GM21825 (cell line): Measurements from ENCODE around the gene SMIM45.

Experiments
- ATAC-seq: cut with Tn5 transposase; IDR thresholded peaks from one replicate; pipeline ENCODE4 v1.9.1; 2021; ENCODE audit warnings: mild to moderate bottlenecking, moderate library complexity; ENCODE audit not compliant: unreplicated experiment

The SMIM45 gene

DNA sequence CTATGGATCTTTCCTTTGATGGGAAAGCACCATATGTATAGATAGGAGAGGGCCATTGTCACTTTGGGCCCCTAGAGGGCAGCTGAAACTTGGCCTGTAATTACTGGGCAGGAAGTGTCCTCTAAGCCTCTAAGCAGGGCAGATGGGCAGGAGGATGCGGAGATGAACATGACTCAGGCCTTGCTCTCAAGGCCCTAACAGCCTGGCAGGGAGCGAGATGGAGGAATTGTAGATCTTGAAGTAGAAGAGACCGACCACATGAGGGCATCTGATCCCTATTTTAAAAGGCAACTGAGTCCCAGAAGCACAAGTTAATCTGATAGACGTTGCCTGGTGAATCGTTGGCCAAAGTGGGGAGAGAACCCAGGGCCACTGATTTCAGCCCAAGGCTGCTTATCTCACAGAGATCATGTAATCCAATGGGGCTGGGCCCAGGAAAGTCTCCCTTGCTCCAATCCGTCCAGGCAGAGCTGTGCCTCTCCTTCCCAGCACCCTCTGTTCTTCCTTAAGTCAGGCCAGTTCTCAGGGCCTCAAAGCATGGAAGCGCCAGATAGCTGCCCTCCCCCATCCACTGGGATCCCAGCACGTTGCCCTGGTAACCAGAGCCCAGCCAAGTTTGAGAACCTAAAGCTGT, 14.8 kb downstream of the SMIM45 start:
- ATAC-seq = no peak

DNA sequence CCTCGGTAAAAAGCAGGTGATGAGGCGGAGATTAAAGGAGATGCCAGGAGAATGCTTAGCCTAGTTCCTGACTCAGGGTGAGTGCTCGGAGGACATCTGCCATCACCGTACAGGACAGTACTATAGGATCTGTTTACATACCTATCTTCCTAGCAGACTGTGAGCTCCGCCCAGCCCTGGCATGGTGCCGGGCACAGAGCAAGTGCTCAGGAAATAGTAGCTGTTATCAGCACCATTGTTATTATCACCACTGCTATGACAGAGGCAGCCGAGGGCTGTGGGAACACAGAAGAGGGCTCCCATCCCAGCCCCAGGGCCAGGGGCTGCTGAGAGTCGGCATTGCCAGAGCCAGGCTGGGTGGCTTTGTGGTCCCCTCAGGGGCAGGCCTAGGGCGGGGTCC, 16.7 kb downstream of the SMIM45 start:
- no peak for ATAC-seq

DNA sequence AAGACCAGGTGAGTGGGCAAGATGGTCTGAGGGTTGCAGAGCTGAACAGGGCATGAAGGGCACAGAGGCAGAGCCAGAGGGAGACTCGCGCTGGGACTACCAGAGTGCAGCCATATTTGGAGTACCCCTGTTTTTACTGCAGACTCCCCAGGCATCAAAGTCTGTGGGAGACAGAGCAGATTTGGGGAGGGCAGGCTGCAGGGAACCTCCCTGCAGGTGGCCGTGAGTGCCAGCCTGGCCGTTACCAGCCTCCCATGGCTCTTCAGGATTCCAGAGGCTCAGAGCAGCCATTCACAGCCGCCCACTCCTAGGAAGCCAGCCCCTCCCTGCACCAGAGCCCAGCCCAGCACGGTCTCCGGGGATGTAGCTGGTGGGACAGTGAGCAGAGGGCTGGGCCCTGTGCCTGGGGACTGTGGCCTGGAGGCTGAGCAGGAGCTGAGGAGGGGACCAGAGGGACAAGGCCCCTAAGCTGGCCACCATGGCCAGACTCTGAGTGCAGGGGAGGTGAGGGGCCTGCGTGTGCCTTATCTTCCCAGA, 17.2 kb downstream of the SMIM45 start, which contains the start of gene SEPTIN3:
Gene SEPTIN3 (plus strand): TSS at position 334 of the 537 bp plus-strand sequence. CDS start 2,050 bp downstream, outside the sequence.
- no peak for ATAC-seq

DNA sequence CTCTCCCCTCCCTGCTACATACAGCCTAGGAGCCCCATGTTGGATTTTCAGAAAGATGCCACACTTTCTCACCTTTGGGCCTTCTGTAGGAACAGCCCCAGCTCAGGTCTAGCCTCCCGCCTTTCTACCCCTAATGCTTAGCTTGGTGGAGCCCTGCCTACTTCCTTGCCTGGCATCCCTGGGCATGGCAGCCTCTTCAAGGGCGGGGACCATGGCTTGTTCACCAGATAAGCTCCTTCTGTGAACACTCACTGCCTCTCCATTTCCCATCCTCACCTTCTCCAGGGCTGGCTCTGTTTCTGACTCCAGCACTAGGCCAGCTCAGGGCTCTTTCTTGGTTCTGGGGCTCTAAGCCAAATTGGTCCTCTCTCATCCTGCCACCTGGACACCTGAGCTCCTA, 18.7 kb downstream of the SMIM45 start:
- ATAC-seq = no peak

DNA sequence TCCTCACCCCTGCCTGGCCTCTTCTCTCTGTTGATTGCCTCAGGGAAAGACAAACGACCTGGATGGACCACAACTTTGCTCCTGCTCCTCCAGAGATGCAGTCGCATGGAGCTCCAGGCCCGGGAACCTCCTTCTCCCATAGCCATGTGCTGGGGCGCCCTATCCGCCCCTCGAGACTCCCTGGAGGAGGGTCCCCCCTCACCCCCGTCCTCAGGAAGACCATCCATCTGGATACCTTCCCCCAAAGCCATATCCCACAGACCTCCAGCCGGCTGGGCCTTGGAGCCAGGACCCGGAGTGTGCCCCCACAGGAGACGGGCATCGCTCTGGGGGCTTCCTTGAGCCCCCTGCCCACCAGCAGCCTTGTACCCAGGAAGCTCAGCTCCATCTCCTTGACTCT, 19.5 kb downstream of the SMIM45 start:
- ATAC-seq = no peak

DNA sequence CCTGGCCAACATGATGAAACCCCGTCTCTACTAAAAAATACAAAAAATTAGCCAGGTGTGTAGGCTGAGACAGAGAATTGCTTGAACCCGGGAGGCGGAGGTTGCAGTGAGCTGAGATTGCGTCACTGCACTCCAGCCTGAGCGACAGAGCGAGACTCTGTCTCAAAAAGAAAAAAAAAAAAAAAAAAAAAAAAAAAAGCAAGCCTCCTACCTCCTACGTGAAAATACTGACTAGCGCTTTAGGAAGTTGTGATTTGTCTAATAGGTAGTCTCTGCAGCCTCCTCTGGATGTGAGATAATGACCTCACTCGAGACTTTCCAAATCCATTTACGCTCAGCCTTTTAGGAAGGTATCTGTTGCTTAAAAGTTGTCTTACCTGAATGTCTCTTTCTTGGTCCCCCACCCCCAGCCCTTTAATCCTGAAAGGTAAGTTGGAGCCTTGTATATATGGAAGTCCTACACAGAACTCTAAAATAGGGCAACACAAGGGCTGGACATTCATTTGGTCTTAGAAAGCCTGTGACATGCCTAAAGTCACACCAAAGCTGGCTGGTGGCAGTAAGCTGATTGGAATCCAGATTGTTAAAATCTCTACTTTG, 22.8 kb downstream of the SMIM45 start:
- no peak for ATAC-seq

DNA sequence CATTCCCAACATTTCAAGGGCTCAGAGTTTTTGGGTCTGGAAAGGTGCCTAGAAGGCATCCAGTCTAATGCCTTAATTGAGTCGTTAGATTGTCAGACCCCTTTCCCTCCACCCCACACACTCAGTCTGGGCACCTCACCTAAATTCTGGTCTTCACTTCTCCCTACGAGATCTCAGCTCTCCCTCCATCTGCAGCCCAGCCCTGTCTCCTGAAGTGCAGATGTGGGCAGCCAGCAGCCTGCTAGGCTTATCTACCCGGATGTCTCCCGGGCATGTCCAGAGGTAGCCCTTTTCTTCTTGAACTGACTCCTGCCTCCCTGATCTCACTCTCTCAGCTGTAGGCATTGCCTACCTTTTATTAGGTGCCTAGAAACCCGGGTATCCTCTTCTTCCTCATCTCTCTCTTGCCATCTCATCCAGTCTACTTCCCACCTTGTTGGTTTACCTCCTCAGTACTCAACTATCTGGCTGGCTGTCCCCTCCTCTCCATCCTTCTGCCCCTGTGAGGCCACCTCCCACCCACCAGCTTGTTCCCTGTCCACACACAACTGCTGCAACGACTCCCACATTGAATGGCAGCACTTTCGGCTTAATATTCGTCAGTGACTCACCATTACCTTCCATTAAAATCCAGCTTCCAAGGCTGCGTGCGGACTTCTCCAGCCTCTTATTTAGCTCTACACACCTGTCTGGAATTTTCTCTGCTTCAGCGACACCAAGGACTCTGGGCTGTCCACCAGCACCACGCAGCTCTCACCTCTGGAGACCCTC, 23.5 kb downstream of the SMIM45 start:
- ATAC-seq = no peak

DNA sequence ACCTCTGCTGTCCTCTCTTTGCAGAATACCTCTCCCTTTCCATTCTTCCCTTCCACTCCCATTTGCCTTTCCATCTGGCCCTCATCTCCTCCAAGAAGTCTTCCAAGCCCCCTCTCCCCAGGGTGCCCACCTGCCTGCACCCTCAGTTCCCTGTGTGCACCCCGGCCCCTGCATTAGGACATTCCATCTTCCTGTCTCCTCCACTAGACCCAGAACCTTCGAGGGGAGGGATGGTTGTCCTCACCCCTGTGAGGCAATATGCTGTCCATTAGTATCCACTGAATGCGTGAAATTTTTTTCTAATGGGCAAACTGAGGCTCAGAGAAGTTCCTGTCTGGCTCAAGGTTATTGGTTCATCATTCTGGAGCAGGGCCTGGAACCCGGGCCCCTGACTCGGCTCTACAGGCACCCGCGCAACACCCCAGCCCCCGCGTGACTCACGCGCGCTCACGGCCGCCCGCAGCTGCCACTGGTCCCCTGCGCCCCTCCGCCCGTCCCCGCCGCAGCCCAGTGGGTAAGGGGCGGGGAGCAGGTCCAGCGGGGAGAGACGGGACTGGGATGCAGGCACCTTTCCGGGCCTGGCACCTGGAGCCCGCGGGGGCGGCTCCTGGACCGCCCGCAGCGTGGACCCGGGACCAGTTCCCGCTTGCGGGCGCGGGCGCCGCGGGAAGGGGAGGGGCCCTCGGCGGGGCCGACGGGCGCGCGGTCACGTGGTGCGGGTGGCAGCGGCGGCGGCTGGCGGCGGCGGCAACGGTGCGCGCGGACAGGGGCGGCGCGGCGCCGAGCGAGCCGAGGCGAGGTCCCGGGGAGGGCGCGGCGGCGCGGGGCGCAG, 24.3 kb downstream of the SMIM45 start:
- no peak for ATAC-seq

DNA sequence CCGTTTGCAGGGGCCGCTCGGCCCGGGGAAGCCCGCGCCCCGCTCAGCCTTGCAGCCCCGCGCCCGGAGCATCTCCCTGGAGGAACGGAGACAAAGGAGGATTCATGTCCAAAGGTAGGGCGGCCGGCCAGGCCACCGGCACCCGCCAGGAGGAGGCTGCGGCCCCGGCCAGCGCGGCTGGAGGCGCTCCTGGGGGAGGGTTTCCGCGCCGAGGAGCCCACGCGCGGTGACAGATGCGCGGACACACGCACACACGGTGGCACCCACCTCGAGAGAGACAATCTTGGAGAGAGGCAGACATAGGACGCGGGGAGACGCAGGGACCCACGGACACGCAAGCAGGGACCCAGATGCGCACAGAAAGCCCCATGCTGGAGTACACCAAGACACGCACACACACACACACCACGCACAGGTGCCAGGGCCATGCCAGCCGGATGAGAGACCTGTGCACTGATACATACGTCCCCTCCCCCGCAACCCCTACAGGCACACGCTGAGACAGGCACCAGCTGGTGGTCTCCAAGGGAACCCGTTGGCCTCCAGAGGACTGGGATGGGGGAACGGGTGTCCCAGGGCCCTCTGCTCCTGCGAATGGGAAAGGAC, 25.1 kb downstream of the SMIM45 start:
- no peak for ATAC-seq

DNA sequence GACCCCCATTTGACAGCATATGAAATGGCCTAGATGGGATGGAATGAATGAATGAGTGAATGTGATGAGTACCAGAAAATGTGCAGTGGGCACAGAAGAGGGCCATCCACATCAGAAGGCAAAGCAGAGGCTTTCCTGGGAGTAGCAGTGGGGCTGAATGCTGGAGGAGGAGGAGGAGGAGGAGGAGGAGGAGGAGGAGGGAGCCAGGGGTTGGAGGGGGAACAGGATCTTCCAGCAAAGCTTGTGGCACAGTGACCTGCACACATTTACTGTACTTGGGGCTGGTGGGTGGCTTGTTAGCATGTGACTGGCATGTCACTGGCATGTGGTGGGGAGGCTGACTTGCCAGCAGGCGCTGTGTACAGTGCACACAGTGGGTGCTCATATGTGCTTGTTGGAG, 26.8 kb downstream of the SMIM45 start:
- ATAC-seq = no peak

DNA sequence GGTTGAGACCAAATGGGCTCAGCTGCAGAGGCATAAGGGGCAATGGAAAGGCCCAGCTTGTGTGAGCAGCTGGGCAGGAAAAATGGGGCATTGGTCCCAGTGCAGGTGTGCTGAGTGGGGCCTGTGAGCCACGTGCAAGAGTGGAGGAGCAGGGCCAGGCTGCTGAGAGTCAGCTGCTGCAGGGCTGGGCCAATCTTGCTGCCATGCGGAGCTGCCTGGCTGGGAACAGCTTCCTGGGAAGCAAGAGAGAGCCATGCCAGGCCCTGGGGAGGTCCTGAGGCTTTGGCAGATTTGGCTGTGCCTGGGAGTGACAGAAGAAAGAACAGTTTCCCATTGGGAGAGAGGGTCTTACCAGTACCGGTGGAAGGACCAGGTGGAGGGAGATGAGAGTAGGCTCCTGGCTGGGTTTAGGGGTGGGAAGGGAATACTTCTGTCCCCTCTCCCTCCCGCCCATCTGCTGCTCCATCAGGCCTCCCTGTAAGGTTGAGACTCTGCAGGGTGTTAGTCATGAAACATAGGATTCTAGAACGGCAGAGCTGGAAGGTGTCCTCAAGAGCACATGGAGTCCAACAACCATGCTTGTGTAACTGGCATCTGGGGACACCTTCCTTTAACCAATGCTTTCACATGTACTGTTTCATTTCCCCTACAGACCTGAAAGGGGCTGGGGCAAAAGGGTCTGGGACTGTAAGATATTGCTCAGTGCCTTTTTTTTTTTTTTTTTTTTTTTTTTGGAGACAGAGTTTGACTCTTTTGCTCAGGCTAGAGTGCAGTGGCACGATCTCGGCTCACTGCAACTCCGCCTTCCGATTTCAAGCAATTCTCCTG, 27.7 kb downstream of the SMIM45 start:
- no peak for ATAC-seq

DNA sequence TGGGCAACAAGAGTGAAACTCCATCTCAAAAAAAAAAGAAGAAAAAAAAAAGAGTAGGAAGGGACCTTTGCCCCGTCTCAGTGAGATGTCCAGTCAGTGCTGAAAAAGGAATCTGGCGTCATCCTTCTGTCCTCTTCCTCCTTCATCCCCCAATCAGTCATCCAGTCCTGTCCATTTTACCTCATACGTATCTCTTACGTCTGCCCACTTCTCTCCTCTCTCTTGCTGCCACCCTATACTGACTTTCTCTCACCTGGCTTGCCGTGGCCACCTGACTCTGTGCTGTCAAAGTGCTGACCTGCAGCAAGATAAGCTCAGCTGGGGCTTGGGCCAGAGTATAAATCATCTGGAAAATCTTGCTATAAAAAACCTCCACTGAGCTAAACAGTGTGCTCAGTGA, 30.9 kb downstream of the SMIM45 start:
- no peak for ATAC-seq

DNA sequence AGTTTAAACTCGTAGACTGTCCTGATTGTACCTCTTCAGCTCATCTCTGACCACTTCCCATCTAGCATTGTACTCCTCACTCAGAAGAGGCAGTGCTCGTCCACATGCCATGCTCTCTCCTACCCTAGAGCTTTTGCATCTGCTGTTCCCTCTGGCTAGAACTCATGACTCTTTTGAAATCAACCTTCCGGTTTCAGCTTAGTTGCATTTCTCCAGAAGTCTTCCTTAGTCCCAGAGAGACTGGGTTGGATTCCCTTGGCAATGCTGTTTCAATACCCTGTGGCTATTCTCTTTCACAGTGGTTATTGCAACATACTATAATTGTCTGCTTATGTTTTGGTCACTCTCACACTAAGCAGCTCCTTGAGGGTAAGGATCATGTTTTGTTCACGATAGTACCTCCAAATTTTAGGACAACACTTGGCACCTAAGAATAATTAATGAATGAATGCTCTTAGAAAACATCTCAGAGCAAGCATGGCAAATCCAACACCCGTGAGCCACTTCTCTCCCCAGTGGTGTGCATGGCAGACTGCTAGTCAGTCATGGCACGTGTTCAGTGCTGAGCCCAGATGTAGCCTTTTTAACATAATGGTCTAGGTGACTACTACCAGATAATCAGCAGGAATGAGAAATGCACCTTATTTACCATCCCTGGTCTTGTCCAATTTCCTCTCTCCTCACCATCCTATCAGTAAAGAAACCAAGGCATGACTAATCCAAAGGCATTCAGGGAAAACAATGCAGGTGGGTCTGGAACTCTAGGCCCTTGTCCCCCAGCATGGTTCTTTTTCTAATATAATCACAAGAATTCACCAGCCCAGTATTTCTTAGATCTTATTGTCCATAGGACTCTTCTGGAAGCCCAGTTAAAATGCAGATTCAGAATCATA, 31.8 kb downstream of the SMIM45 start:
- no peak for ATAC-seq

DNA sequence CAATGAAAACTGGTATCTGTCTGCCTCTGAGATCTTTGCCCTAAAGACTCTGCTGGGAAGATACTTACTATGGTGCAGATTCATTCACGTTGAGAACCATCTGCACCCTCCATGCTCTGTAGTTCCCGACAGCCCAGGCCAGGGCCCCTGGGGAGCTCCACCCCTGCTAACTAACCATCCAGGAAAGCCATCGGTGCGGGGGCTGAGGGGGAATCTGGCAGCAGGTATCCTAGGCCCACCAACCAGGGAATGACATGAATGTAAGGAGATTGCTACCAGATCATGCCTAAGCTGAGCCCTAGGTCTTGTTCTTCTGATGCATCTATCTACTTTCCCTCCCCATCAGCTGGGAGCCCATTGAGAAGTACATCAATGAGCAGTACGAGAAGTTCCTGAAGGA, 35.3 kb downstream of the SMIM45 start:
- ATAC-seq = no peak

DNA sequence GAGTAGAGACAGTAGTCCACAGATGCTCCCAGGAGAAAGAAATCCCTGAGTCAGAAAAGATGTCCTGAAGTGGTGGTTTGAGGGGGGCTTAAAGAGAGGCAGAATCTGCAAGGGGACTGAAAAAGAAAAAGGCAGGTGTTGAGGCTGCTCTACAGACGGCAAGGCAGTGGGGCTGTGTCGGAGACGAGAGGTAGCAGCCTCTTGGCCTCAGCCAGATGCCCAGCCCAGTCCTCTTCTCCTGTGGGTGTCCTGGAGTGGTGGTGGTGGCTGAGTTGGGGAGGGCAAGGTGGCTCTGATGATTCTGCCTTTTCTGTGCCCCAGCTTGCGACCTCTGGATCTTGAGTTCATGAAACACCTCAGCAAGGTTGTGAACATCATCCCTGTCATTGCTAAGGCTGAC, 37.3 kb downstream of the SMIM45 start:
- no peak for ATAC-seq

DNA sequence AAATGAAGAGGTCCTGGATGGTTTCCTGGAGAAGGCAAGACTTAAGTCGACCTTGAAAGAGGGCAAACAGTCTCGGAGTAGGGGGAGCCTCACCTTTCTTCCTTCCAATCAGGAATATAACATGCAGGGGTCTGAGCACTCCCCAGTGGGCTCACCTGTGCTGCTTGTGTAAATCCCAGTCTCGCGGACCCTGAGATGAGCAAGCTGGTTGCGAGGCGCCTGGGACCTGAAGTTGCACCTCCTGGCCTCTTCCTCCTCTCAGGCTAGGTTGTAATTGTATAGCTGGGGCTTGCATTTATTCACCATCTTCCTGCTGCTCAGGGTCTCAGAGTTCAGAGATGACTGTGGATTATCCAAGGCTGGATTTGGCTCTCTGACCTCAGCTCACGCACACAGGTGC, 39.2 kb downstream of the SMIM45 start:
- ATAC-seq = no peak

DNA sequence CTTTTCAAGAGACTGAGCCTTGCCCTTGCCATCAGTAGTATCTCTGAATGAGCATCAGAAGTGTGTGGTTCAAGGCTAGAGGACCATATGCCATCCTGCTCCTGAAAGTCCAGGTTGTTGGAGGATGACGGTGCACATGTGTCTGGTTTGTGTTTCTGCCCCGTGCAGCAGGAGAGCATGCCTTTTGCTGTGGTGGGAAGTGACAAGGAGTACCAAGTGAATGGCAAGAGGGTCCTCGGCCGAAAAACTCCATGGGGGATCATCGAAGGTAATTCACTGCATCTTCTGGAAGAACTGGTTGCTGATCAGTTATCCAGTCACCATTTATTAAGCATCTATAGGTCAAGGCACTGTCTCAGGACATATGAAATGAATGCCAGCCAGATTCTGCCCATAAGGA, 40.5 kb downstream of the SMIM45 start:
- no peak for ATAC-seq

DNA sequence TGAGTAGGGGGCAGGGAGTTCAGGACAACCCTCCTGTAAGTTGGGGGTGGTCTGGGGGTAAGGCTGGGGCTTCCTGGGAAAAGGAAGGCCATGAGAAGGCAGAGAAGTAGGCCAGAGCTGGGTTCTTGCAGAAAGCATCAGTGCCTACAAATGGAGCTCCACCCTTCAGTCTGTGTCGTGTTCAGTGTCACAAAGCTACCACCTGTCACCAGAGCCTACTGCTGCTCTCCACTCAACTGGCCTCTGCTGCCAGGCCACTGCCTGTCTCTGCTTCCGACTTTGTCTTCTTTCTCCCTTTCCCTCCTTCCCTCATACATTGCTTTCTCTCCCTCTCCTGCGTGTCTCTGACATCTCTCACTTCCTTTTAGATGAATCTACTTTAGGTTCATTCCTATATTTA, 43.3 kb downstream of the SMIM45 start:
- no peak for ATAC-seq

DNA sequence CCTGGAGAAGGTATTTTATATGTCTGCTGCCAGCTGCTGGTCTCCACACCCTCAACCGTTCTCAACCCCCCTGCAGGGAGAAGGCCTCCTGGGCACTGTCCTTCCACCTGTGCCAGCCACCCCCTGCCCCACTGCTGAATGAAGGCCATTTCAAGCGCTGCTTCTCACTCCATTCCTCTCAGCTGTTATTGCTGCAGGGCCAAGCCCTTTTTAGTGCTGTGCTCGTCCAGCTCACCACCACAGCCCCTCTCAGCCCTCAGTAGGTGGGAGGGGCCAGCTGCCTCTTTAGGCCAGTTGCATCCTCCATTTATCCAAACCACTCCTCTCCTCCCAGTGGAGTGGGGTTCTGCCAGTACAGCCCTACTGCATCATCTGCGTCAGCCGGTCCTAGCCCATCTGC, 44.9 kb downstream of the SMIM45 start:
- ATAC-seq = no peak
